Measurements from ENCODE around the gene WDR45B. TPM values are rescaled to one million over a fixed set of nuclear protein-coding genes. Genes with fewer than 3 reads are reported as not detected.

The WDR45B gene
- total RNA-seq, 2 experiments from 2014 or later, result 61.7 to 81.9 TPM

DNA sequence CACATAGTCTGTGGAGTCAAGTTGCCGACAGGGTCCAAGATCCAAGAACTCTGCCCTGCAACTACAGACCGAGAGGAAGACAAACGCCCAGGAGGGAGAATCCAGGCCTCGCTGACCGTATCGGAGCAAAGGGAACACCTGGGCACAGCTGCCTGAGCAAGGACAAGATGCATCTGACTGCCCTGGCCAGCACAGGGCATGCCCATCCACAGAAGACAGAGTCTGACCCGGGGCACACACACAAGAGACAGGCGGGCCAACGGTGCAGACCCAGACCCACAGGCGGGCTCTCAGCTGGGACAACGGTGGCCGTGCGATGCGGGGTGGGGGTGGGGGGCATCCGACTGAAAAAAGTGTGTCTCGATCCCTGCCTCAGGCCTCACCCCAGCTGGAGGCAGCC lies 44.0 kb upstream of the WDR45B start:
- Histone ChIP-seq H4K20me1 (ENCODE audit: insufficient read depth, low read length) (no peaks in the 10 kb centered on the region), H3K36me3 (ENCODE audit: insufficient read depth, low read length) (no peaks in the 10 kb centered on the region; the same call in 1 of the 2 replicates), H3K4me2 (ENCODE audit: low read length) (no peak overlapping the region), H3K27ac (ENCODE audit: low read depth, low read length, poor library complexity, severe bottlenecking) (no peak overlapping the region), H2AFZ (ENCODE audit: low read length) (no peak overlapping the region), H3K9me3 (ENCODE audit: low read length) (peaks cover 18% of the 10 kb centered on the region), H3K79me2 (ENCODE audit: insufficient read depth, low read depth, low read length) (no peaks in the 10 kb centered on the region), H3K4me3 (ENCODE audit: low read depth, low read length, poor library complexity, severe bottlenecking) (no peak overlapping the region), H3K4me1 (ENCODE audit: insufficient read depth, low read length, poor library complexity, severe bottlenecking) (peaks cover 4% of the 10 kb centered on the region), H3K9me2 (ENCODE audit: insufficient read depth, low read length) (no peaks in the 10 kb centered on the region)
- no peak for TF ChIP-seq EZH2phosphoT487 (IDR thresholded peaks at IDR 0.05; ENCODE audit: borderline replicate concordance, low read depth, low read length)
- TF ChIP-seq, protein P1, sequence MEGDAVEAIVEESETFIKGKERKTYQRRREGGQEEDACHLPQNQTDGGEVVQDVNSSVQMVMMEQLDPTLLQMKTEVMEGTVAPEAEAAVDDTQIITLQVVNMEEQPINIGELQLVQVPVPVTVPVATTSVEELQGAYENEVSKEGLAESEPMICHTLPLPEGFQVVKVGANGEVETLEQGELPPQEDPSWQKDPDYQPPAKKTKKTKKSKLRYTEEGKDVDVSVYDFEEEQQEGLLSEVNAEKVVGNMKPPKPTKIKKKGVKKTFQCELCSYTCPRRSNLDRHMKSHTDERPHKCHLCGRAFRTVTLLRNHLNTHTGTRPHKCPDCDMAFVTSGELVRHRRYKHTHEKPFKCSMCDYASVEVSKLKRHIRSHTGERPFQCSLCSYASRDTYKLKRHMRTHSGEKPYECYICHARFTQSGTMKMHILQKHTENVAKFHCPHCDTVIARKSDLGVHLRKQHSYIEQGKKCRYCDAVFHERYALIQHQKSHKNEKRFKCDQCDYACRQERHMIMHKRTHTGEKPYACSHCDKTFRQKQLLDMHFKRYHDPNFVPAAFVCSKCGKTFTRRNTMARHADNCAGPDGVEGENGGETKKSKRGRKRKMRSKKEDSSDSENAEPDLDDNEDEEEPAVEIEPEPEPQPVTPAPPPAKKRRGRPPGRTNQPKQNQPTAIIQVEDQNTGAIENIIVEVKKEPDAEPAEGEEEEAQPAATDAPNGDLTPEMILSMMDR (conservative IDR thresholded peaks at IDR 0.05; ENCODE audit: low read length), result no peak
- CTCF ChIA-PET (ENCODE audit: unreplicated experiment), result interaction anchor here (0.9 kb wide), 1 partner anchor 8 kb away, joined by 3 read pairs; no protein-coding TSS in a partner anchor
- intact Hi-C loops (cut with micrococcal nuclease; ENCODE audit: unreplicated experiment), result no loop called here
- DNase-seq (ENCODE audit: low spot score), result no peak
- POLR2A ChIA-PET, result no interaction called here
- BruUV-seq (replicated peaks), result no TSS peak

DNA sequence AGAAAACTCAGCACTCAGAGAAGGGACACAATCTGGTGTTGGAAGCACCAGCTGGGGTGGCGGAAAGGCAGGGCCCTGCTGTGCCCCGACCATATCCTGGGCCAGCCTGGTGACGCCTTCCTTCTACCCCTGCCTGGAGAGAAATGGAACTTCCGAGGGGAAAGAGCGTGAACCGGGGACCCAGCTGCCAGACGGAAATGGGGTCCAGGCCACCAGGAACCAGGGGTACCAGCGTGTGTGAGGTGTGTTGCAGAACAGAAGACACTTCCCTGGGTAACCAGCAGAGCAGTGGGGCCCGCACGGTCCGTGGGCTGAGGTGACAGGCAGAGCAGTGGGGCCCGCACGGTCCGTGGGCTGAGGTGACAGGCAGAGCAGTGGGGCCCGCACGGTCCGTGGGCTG lies 43.5 kb upstream of the WDR45B start:
- POLR2A ChIA-PET, result no interaction called here

More for the DNA sequence above, 43.5 kb upstream of the WDR45B start:
- intact Hi-C loops (cut with micrococcal nuclease; ENCODE audit: unreplicated experiment), result no loop called here
- TF ChIP-seq EZH2phosphoT487 (IDR thresholded peaks at IDR 0.05; ENCODE audit: borderline replicate concordance, low read depth, low read length), result no peak
- TF ChIP-seq, protein P1 (conservative IDR thresholded peaks at IDR 0.05; ENCODE audit: low read length), result no peak
- no peak overlapping the region for H3K4me3 ChIP-seq (ENCODE audit: low read depth, low read length, poor library complexity, severe bottlenecking)
- peaks cover 18% of the 10 kb centered on the region for H3K9me3 ChIP-seq (ENCODE audit: low read length)
- peaks cover 4% of the 10 kb centered on the region for H3K4me1 ChIP-seq (ENCODE audit: insufficient read depth, low read length, poor library complexity, severe bottlenecking)
- no peak overlapping the region for H3K27ac ChIP-seq (ENCODE audit: low read depth, low read length, poor library complexity, severe bottlenecking)
- DNase-seq (ENCODE audit: low spot score), result no peak
- H2AFZ ChIP-seq (ENCODE audit: low read length), result no peak overlapping the region
- no peaks in the 10 kb centered on the region for H3K79me2 ChIP-seq (ENCODE audit: insufficient read depth, low read depth, low read length)
- CTCF ChIA-PET (ENCODE audit: unreplicated experiment), result no interaction called here
- H3K4me2 ChIP-seq (ENCODE audit: low read length), result no peak overlapping the region
- no TSS peak for BruUV-seq (replicated peaks)
- H3K9me2 ChIP-seq (ENCODE audit: insufficient read depth, low read length), result no peaks in the 10 kb centered on the region
- H4K20me1 ChIP-seq (ENCODE audit: insufficient read depth, low read length), result no peaks in the 10 kb centered on the region
- no peaks in the 10 kb centered on the region; the same call in 1 of the 2 replicates for H3K36me3 ChIP-seq (ENCODE audit: insufficient read depth, low read length)
